ENCODE results near the gene RHBDL3. TPM values are rescaled to one million over a fixed set of nuclear protein-coding genes. Genes with fewer than 3 reads are reported as not detected.
A peak's percentile ranks its signal among the peaks of the same experiment; 100 is the strongest.

RHBDL3 gene
- total RNA-seq, 1 donor from 2014 or later, result 4.4 TPM

DNA sequence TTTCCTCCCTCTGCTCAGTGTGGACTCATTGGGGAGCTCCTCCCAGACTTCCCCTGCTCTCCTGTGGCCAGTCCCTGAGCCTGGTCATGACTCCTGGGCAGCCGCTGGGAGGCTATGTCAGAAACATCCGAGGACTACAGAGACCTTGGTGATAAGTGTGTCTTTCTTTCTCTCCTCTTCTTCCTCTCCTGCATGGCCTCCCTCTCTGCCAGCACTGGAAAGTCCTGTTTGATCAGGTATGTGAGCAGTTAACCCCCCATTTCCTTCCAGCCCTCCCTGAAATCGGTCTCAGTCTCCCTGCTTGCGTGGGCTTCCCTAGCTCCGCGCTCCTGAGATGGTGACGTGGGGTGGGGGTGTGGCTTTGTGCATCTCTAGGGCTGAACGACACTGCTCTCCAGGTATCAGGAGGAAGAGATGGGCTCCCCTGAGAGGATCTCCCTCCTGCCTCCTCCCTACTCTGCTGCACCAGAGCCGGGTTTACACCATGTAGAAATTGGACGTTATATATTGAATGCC lies 2.1 kb downstream of the RHBDL3 start:
- H3K36me3 Mint-ChIP-seq, result no peaks in the 10 kb centered on the region
- no peaks in the 10 kb centered on the region for H3K9me3 Mint-ChIP-seq
- peak overlapping the region; percentile 84 for H3K4me3 Mint-ChIP-seq
- DNase-seq (ENCODE audit: extremely low spot score, unreplicated experiment), result no peak
- peaks cover 18% of the 10 kb centered on the region for H3K4me1 Mint-ChIP-seq (ENCODE audit: unreplicated experiment)
- peaks cover 81% of the 10 kb centered on the region for H3K27me3 Mint-ChIP-seq
- H3K27ac Mint-ChIP-seq, result peak overlapping the region; percentile 85
- TF ChIP-seq, protein P1, sequence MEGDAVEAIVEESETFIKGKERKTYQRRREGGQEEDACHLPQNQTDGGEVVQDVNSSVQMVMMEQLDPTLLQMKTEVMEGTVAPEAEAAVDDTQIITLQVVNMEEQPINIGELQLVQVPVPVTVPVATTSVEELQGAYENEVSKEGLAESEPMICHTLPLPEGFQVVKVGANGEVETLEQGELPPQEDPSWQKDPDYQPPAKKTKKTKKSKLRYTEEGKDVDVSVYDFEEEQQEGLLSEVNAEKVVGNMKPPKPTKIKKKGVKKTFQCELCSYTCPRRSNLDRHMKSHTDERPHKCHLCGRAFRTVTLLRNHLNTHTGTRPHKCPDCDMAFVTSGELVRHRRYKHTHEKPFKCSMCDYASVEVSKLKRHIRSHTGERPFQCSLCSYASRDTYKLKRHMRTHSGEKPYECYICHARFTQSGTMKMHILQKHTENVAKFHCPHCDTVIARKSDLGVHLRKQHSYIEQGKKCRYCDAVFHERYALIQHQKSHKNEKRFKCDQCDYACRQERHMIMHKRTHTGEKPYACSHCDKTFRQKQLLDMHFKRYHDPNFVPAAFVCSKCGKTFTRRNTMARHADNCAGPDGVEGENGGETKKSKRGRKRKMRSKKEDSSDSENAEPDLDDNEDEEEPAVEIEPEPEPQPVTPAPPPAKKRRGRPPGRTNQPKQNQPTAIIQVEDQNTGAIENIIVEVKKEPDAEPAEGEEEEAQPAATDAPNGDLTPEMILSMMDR (conservative IDR thresholded peaks at IDR 0.05), result no peak

DNA sequence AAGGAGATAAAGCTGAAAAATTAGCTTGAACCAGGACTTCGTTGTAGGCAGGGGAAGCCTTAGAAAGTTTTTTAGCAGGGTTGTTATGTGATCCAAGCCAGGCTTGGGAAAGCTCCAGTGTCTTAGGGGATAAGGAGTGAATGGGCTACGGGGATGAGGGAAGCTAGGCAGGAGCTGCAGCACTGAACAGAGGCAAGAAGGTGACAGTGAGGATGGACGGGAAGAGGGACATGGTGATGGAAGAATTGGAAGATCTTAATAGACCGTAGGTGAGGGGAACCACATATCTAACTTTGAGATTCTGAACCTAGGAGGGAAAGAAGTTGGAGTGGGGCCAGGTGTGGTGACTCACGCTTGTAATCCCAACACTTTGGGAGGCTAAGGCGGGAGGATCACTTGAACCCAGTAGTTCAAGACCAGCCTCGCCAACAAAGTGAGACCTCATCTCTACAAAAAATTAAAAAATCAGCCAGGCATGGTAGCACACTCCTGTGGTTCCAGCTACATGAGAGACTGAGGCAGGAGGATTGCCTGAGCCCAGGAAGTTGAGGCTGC lies 3.2 kb downstream of the RHBDL3 start:
- TF ChIP-seq, protein P1 (conservative IDR thresholded peaks at IDR 0.05), result no peak
- no peak for DNase-seq (ENCODE audit: extremely low spot score, unreplicated experiment)
- Mint-ChIP-seq H3K27me3 (peaks cover 71% of the 10 kb centered on the region), H3K9me3 (no peaks in the 10 kb centered on the region), H3K36me3 (no peaks in the 10 kb centered on the region), H3K27ac (no peak overlapping the region), H3K4me1 (ENCODE audit: unreplicated experiment) (peaks cover 18% of the 10 kb centered on the region), H3K4me3 (peak overlapping the region; percentile 84)

- H3K4me1 Mint-ChIP-seq (ENCODE audit: unreplicated experiment), result peaks cover 15% of the 10 kb centered on the region
- H3K4me3 Mint-ChIP-seq, result no peak overlapping the region
Observed at GRCh38 chr17:32269377-32269776, 3.7 kb downstream of the RHBDL3 start.

GRCh38 chr17:32271844-32272243 lies 6.2 kb downstream of the RHBDL3 start:
- Mint-ChIP-seq H3K27ac (no peak overlapping the region), H3K4me1 (ENCODE audit: unreplicated experiment) (peaks cover 15% of the 10 kb centered on the region)

More at GRCh38 chr17:32269377-32269776, 3.7 kb downstream of the RHBDL3 start:
- DNase-seq (ENCODE audit: extremely low spot score, unreplicated experiment), result no peak
- no peak overlapping the region for H3K27ac Mint-ChIP-seq
- peaks cover 69% of the 10 kb centered on the region for H3K27me3 Mint-ChIP-seq
- TF ChIP-seq, protein P1 (conservative IDR thresholded peaks at IDR 0.05), result no peak
- no peaks in the 10 kb centered on the region for H3K36me3 Mint-ChIP-seq
- no peaks in the 10 kb centered on the region for H3K9me3 Mint-ChIP-seq

GRCh38 chr17:32274101-32274500 lies 8.5 kb downstream of the RHBDL3 start:
- peaks cover 37% of the 10 kb centered on the region for H3K27me3 Mint-ChIP-seq
- H3K4me3 Mint-ChIP-seq, result no peak overlapping the region
- DNase-seq (ENCODE audit: extremely low spot score, unreplicated experiment), result no peak
- TF ChIP-seq, protein P1 (conservative IDR thresholded peaks at IDR 0.05), result no peak
- peaks cover 5% of the 10 kb centered on the region for H3K4me1 Mint-ChIP-seq (ENCODE audit: unreplicated experiment)
- no peaks in the 10 kb centered on the region for H3K9me3 Mint-ChIP-seq
- no peak overlapping the region for H3K27ac Mint-ChIP-seq
- H3K36me3 Mint-ChIP-seq, result no peaks in the 10 kb centered on the region

More at GRCh38 chr17:32271844-32272243, 6.2 kb downstream of the RHBDL3 start:
- Mint-ChIP-seq H3K4me3 (no peak overlapping the region), H3K36me3 (no peaks in the 10 kb centered on the region), H3K9me3 (no peaks in the 10 kb centered on the region), H3K27me3 (peaks cover 59% of the 10 kb centered on the region)
- no peak for DNase-seq (ENCODE audit: extremely low spot score, unreplicated experiment)
- TF ChIP-seq, protein P1 (conservative IDR thresholded peaks at IDR 0.05), result no peak
